IMR-90 (cell line): Measurements from ENCODE around the gene CFAP251. TPM values are rescaled to one million over a fixed set of nuclear protein-coding genes. Genes with fewer than 3 reads are reported as not detected.

ENCODE experiments used
- ATAC-seq: fragments of 200-7000 bp; cut with Tn5 transposase; 2 replicates; pipeline ENCODE4 v1.9.1; 2020; ENCODE audit warnings: low read depth, mild to moderate bottlenecking, moderate library complexity
- BruUV-seq: library from RNA; stranded (reverse); fragments of 400-500 nt; replicated peaks from 2 replicates; lab custom pipeline; 2021; lab: Mats Ljungman, UMichigan
- CTCF ChIA-PET: fragments of 300-600 bp; formaldehyde crosslinking; extraction: SDS; loops from one replicate; lab custom pipeline; 2021; ENCODE audit warnings: antibody characterized with exemption; lab: Yijun Ruan, JAX
- POLR2A ChIA-PET: fragments of 300-600 bp; sonication (Branson Sonifier 250); formaldehyde crosslinking; loops from one replicate; lab custom pipeline; 2022; ENCODE audit warnings: antibody characterized with exemption; ENCODE audit not compliant: unreplicated experiment; lab: Charles Lee
- DNase-seq: peaks from one replicate; pipeline ENCODE4 v3.0.0; 2013
- H2AFZ ChIP-seq: replicated peaks from 2 replicates; pipeline ENCODE3; 2013; ENCODE audit warnings: low read length, mild to moderate bottlenecking; ENCODE audit not compliant: poor library complexity
- H2AK5ac ChIP-seq: 2 replicates; pipeline ENCODE4 v1.6.1; 2013; ENCODE audit warnings: low read depth, low read length, inconsistent platforms
- H2AK9ac ChIP-seq: replicated peaks from 2 replicates; pipeline ENCODE3; 2013; ENCODE audit warnings: mild to moderate bottlenecking, low read depth, low read length, moderate library complexity; ENCODE audit not compliant: poor library complexity
- H2BK120ac ChIP-seq: 2 replicates; pipeline ENCODE4 v1.6.1; 2013; ENCODE audit warnings: low read depth, low read length, inconsistent platforms
- H2BK15ac ChIP-seq: 3 replicates; pipeline ENCODE4 v1.6.1; 2013; ENCODE audit warnings: low read depth, low read length, inconsistent platforms
- H2BK20ac ChIP-seq: 2 replicates; pipeline ENCODE4 v1.6.1; 2013; ENCODE audit warnings: low read depth, mild to moderate bottlenecking, inconsistent platforms, low read length, moderate library complexity
- H2BK5ac ChIP-seq: 2 replicates; pipeline ENCODE4 v1.6.1; 2013; ENCODE audit warnings: mild to moderate bottlenecking, low read depth, low read length, inconsistent platforms; ENCODE audit not compliant: poor library complexity, severe bottlenecking
- H3K14ac ChIP-seq: replicated peaks from 2 replicates; pipeline ENCODE4 v1.6.1; 2013; ENCODE audit warnings: low read depth, low read length, inconsistent platforms
- H3K18ac ChIP-seq: 2 replicates; pipeline ENCODE4 v1.6.1; 2013; ENCODE audit warnings: low read depth, low read length, control low read depth
- H3K23ac ChIP-seq: 2 replicates; pipeline ENCODE4 v1.6.1; 2013; ENCODE audit warnings: low read depth, low read length, inconsistent platforms
- H3K27ac ChIP-seq: 2 replicates; pipeline ENCODE4 v1.5.1; 2013; ENCODE audit warnings: mild to moderate bottlenecking, control low read depth, low read length; ENCODE audit not compliant: insufficient read depth
- H3K27me3 ChIP-seq: 2 replicates; pipeline ENCODE4 v1.6.1; 2013; ENCODE audit warnings: low read length; ENCODE audit not compliant: control insufficient read depth, insufficient read depth
- H3K36me3 ChIP-seq: 2 replicates; pipeline ENCODE4 v1.6.1; 2013; ENCODE audit warnings: low read length, mixed read lengths; ENCODE audit not compliant: control insufficient read depth, insufficient read depth
- H3K4ac ChIP-seq: 2 replicates; pipeline ENCODE4 v1.6.1; 2013; ENCODE audit warnings: low read depth, low read length, inconsistent platforms
- H3K4me1 ChIP-seq: 2 replicates; pipeline ENCODE4 v1.6.1; 2013; ENCODE audit warnings: low read length, mixed read lengths; ENCODE audit not compliant: control insufficient read depth, insufficient read depth
- H3K4me2 ChIP-seq: 2 replicates; pipeline ENCODE4 v1.6.1; 2013; ENCODE audit warnings: low read depth, mild to moderate bottlenecking, control low read depth, low read length, moderate library complexity
- H3K4me3 ChIP-seq: 2 replicates; pipeline ENCODE4 v1.5.1; 2013; ENCODE audit warnings: low read depth, mild to moderate bottlenecking, control low read depth, low read length, moderate library complexity; ENCODE audit not compliant: insufficient read depth
- H3K56ac ChIP-seq: 2 replicates; pipeline ENCODE4 v1.6.1; 2013; ENCODE audit warnings: low read length, inconsistent platforms; ENCODE audit not compliant: insufficient read depth; ENCODE audit errors: extremely low read depth
- H3K79me1 ChIP-seq, 2 experiments: 2 replicates each; pipeline ENCODE4 v1.6.1; 2013; ENCODE audit warnings: low read length in 2 of 2, inconsistent platforms in 1 of 2, low read depth in 1 of 2
- H3K9ac ChIP-seq: 2 replicates; pipeline ENCODE4 v1.6.1; 2013; ENCODE audit warnings: low read depth, low read length, control low read depth
- H3K9me1 ChIP-seq: 2 replicates; pipeline ENCODE4 v1.6.1; 2013; ENCODE audit warnings: low read length, inconsistent platforms; ENCODE audit not compliant: insufficient read depth
- H3K9me3 ChIP-seq: 2 replicates; pipeline ENCODE4 v1.6.1; 2013; ENCODE audit warnings: low read length; ENCODE audit not compliant: control insufficient read depth, insufficient read depth
- H4K20me1 ChIP-seq: 2 replicates; pipeline ENCODE4 v1.6.1; 2013; ENCODE audit warnings: low read length, inconsistent platforms; ENCODE audit not compliant: insufficient read depth
- H4K5ac ChIP-seq: 2 replicates; pipeline ENCODE4 v1.6.1; 2013; ENCODE audit warnings: mild to moderate bottlenecking, low read depth, low read length, control low read depth
- H4K8ac ChIP-seq, 2 experiments: 2 replicates each; pipeline ENCODE4 v1.6.1; 2013; ENCODE audit warnings: low read depth in 2 of 2, low read length in 2 of 2, control low read depth in 1 of 2, inconsistent platforms in 1 of 2
- H4K91ac ChIP-seq: 2 replicates; pipeline ENCODE4 v1.6.1; 2013; ENCODE audit warnings: low read depth, low read length, inconsistent platforms; ENCODE audit not compliant: insufficient read depth
- BHLHE40 ChIP-seq: fragments of 150-350 bp; IDR thresholded peaks from 2 replicates; pipeline ENCODE4 v1.6.1; 2016; ENCODE audit warnings: mild to moderate bottlenecking, low read depth, low read length
- CEBPB ChIP-seq: IDR thresholded peaks from 2 replicates; pipeline ENCODE4 v1.6.1; 2012; ENCODE audit warnings: low read depth, low read length, improper control_type of control experiment
- CHD1 ChIP-seq: IDR thresholded peaks from 2 replicates; pipeline ENCODE4 v1.6.1; 2012; ENCODE audit warnings: low read depth, low read length, improper control_type of control experiment
- FOS ChIP-seq: fragments of 150-350 bp; IDR thresholded peaks from 2 replicates; pipeline ENCODE4 v1.6.1; 2016; ENCODE audit warnings: low read depth, low read length
- MAFK ChIP-seq: IDR thresholded peaks from 2 replicates; pipeline ENCODE4 v1.6.1; 2012; ENCODE audit warnings: low read depth, low read length, improper control_type of control experiment
- MAZ ChIP-seq: IDR thresholded peaks from 2 replicates; pipeline ENCODE4 v1.6.1; 2012; ENCODE audit warnings: low read depth, mild to moderate bottlenecking, low read length, improper control_type of control experiment, moderate library complexity, borderline replicate concordance
- NFE2L2 ChIP-seq: fragments of 150-350 bp; IDR thresholded peaks from 2 replicates; pipeline ENCODE4 v1.6.1; 2016; ENCODE audit warnings: low read depth, mild to moderate bottlenecking, low read length
- RAD21 ChIP-seq: IDR thresholded peaks from 2 replicates; pipeline ENCODE4 v1.6.1; 2012; ENCODE audit warnings: low read length, improper control_type of control experiment
- RCOR1 ChIP-seq: IDR thresholded peaks from 2 replicates; pipeline ENCODE4 v1.6.1; 2012; ENCODE audit warnings: mild to moderate bottlenecking, low read length, improper control_type of control experiment; ENCODE audit not compliant: insufficient replicate concordance
- RFX5 ChIP-seq: IDR thresholded peaks from 2 replicates; pipeline ENCODE4 v1.8.0; 2012; ENCODE audit warnings: low read depth, mild to moderate bottlenecking, low read length, moderate library complexity
- SMC3 ChIP-seq: fragments of 150-350 bp; IDR thresholded peaks from 2 replicates; pipeline ENCODE4 v1.6.1; 2016; ENCODE audit warnings: low read depth, mild to moderate bottlenecking, antibody characterized with exemption, low read length, moderate library complexity
- WGBS, 2 experiments: methylation state at CpG; one replicate each; pipeline versions ENCODE4 v1.1.5 to v1.1.7; 2013; ENCODE audit warnings: missing lambda C conversion rate in 2 of 2; ENCODE audit not compliant: insufficient read length in 1 of 2; ENCODE audit errors: extremely low coverage in 2 of 2; 5-methylcytosine and 5-hydroxymethylcytosine counted together
- dilution Hi-C: fragments of 300-500 bp; cut with HindIII; formaldehyde crosslinking; loops from one replicate; pipeline ENCODE4 v1.14.3; 2018; ENCODE audit warnings: low sequenced_read_pairs; ENCODE audit not compliant: unreplicated experiment
- in situ Hi-C: fragments of 300-500 bp; cut with MboI; formaldehyde crosslinking; loops from 3 replicates; pipeline ENCODE4 v1.14.3; 2019; ENCODE audit warnings: low sequenced_read_pairs, inconsistent platforms, mixed read lengths
- intact Hi-C: fragments of 100-400 bp; cut with micrococcal nuclease; formaldehyde crosslinking; loops from 2 replicates; pipeline ENCODE4 v1.10.0; 2022
- polyA plus RNA-seq, 3 experiments: library from polyadenylated mRNA; depleted of rRNA; stranded (reverse); fragments of >200 nt; gene quantifications; 2 replicates each; pipeline ENCODE4 v1.2.3, GENCODE V29; 2012; ENCODE audit warnings: low replicate concordance in 1 of 3
- total RNA-seq: library from RNA; depleted of rRNA; stranded (reverse); fragments of >200 nt; gene quantifications from 2 replicates; pipeline ENCODE4 v1.2.3, GENCODE V29; 2012
- TF ChIP-seq, protein P1 (sequence below): conservative IDR thresholded peaks from 2 replicates; pipeline ENCODE4 v1.5.1; 2012; ENCODE audit warnings: mild to moderate bottlenecking, low read depth, low read length, improper control_type of control experiment
- TF ChIP-seq, protein P2 (sequence below): fragments of 150-350 bp; IDR thresholded peaks from 2 replicates; pipeline ENCODE4 v1.6.1; 2017; ENCODE audit warnings: mild to moderate bottlenecking, antibody characterized with exemption, low read length, low read depth
- TF ChIP-seq, protein P3 (sequence below): fragments of 150-350 bp; IDR thresholded peaks from 2 replicates; pipeline ENCODE4 v1.6.1; 2016; ENCODE audit warnings: low read depth, mild to moderate bottlenecking, low read length, moderate library complexity, borderline replicate concordance

CFAP251 gene
- total and polyA plus RNA-seq, 2 of the 4 experiments (the other 2 are of a cell fraction) = 7.8 to 9.1 TPM

DNA sequence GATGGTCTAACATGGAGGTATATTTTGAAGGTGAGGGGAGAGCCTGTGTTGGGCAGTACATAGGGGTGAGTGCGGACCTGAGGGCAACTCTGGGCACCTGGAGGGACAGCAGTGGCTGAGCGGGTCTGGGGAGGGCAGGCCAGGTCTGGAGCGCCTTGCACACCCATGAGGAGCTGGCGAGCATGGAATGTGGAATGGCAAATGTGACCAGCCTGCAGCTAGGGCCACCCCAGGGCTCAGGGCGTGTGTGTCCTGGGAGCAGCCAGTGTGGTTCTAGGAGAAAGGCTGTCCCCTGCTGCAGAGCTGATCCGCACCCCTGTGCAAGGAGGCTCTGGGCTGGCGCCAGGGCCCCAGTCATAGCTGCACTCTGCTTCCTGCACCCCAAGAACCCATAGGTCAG, 127.8 kb downstream of the CFAP251 start:
- Histone ChIP-seq H2BK15ac (no peak overlapping the region), H3K79me1 (no peaks in the 10 kb centered on the region), H3K4me2 (no peak overlapping the region), H2BK120ac (no peak overlapping the region), H3K23ac (no peak overlapping the region), H3K4me3 (no peak overlapping the region), H3K27me3 (no peaks in the 10 kb centered on the region), H2AK5ac (no peak overlapping the region), H3K4ac (no peak overlapping the region), H3K9me3 (no peaks in the 10 kb centered on the region), H4K91ac (no peak overlapping the region), H4K5ac (no peak overlapping the region), H2AFZ (no peak overlapping the region), H4K20me1 (peaks cover 9% of the 10 kb centered on the region; the same call in 1 of the 2 replicates), H3K9ac (no peak overlapping the region), H2BK5ac (no peak overlapping the region), H3K56ac (no peak overlapping the region), H3K36me3 (peaks cover 16% of the 10 kb centered on the region), H2BK20ac (no peak overlapping the region), H3K4me1 (peaks cover 2% of the 10 kb centered on the region), H3K9me1 (no peaks in the 10 kb centered on the region), H3K27ac (no peak overlapping the region), H4K8ac (no peak overlapping the region), H3K18ac (no peak overlapping the region), H2AK9ac (no peak overlapping the region), H3K14ac (no peak overlapping the region)
- TF ChIP-seq CHD1 (no peak), RFX5 (no peak), NFE2L2 (no peak), BHLHE40 (no peak), RCOR1 (no peak), CEBPB (no peak), MAZ (no peak), SMC3 (no peak), MAFK (no peak), RAD21 (no peak), FOS (no peak)
- TF ChIP-seq, protein P1, sequence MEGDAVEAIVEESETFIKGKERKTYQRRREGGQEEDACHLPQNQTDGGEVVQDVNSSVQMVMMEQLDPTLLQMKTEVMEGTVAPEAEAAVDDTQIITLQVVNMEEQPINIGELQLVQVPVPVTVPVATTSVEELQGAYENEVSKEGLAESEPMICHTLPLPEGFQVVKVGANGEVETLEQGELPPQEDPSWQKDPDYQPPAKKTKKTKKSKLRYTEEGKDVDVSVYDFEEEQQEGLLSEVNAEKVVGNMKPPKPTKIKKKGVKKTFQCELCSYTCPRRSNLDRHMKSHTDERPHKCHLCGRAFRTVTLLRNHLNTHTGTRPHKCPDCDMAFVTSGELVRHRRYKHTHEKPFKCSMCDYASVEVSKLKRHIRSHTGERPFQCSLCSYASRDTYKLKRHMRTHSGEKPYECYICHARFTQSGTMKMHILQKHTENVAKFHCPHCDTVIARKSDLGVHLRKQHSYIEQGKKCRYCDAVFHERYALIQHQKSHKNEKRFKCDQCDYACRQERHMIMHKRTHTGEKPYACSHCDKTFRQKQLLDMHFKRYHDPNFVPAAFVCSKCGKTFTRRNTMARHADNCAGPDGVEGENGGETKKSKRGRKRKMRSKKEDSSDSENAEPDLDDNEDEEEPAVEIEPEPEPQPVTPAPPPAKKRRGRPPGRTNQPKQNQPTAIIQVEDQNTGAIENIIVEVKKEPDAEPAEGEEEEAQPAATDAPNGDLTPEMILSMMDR = no peak
- TF ChIP-seq, protein P2, sequence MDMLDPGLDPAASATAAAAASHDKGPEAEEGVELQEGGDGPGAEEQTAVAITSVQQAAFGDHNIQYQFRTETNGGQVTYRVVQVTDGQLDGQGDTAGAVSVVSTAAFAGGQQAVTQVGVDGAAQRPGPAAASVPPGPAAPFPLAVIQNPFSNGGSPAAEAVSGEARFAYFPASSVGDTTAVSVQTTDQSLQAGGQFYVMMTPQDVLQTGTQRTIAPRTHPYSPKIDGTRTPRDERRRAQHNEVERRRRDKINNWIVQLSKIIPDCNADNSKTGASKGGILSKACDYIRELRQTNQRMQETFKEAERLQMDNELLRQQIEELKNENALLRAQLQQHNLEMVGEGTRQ = no peak
- TF ChIP-seq, protein P3, sequence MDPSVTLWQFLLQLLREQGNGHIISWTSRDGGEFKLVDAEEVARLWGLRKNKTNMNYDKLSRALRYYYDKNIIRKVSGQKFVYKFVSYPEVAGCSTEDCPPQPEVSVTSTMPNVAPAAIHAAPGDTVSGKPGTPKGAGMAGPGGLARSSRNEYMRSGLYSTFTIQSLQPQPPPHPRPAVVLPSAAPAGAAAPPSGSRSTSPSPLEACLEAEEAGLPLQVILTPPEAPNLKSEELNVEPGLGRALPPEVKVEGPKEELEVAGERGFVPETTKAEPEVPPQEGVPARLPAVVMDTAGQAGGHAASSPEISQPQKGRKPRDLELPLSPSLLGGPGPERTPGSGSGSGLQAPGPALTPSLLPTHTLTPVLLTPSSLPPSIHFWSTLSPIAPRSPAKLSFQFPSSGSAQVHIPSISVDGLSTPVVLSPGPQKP = no peak
- 100% methylated on average over 2 of the region's 7 CpGs; no CpG with 5 or more reads in 1 of the 2 experiments for WGBS, 2 experiments
- intact Hi-C loops (no loop called here), dilution Hi-C loops (no loop called here), in situ Hi-C loops (no loop called here)
- BruUV-seq = no TSS peak
- no peak for ATAC-seq
- no peak for DNase-seq
- CTCF ChIA-PET = no interaction called here
- POLR2A ChIA-PET = no interaction called here
